ENCODE data around the gene XDH. TPM values are rescaled to one million over a fixed set of nuclear protein-coding genes. Genes with fewer than 3 reads are reported as not detected.
A peak's percentile ranks its signal among the peaks of the same experiment; 100 is the strongest.

Gene XDH
- total RNA-seq, 1 experiment from 2014 or later: 7.7 TPM

DNA sequence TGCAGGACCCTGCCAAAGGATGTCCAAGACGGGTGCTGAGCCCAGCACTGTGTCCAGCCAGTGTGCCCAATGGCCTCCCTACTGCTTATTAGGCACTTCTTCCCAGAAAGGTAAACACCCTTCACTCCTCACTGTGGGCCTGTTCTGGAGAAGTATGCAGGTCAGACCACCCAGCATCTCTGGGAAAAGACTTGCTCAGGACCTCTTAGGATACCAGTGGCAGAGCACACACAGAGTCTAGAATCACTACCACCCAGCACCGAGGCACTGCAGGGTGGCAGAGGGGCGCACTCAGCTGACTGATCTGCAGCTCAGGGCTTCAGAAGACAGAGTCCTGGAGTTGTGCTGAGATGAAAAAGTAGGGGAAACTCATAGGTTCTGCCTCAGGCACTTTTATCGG, 25.8 kb downstream of the XDH start:
- CTCF ChIA-PET: no interaction called here
- H3K9me3 ChIP-seq (ENCODE audit: insufficient read depth, low read depth): peaks cover 5% of the 10 kb centered on the region; the same call in 1 of the 2 replicates
- POLR2A ChIA-PET (ENCODE audit: unreplicated experiment): no interaction called here
- TF ChIP-seq, protein P1, sequence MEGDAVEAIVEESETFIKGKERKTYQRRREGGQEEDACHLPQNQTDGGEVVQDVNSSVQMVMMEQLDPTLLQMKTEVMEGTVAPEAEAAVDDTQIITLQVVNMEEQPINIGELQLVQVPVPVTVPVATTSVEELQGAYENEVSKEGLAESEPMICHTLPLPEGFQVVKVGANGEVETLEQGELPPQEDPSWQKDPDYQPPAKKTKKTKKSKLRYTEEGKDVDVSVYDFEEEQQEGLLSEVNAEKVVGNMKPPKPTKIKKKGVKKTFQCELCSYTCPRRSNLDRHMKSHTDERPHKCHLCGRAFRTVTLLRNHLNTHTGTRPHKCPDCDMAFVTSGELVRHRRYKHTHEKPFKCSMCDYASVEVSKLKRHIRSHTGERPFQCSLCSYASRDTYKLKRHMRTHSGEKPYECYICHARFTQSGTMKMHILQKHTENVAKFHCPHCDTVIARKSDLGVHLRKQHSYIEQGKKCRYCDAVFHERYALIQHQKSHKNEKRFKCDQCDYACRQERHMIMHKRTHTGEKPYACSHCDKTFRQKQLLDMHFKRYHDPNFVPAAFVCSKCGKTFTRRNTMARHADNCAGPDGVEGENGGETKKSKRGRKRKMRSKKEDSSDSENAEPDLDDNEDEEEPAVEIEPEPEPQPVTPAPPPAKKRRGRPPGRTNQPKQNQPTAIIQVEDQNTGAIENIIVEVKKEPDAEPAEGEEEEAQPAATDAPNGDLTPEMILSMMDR (conservative IDR thresholded peaks at IDR 0.05): no peak
- TF ChIP-seq EZH2 (IDR thresholded peaks at IDR 0.05; ENCODE audit: low read depth): no peak
- H2AFZ ChIP-seq: no peak overlapping the region
- peaks cover 21% of the 10 kb centered on the region for H3F3A ChIP-seq (ENCODE audit: insufficient read depth, low read depth)
- no peak overlapping the region for H3K4me3 ChIP-seq
- DNase-seq: no peak
- no peak overlapping the region for H3K4me2 ChIP-seq
- peaks cover 3% of the 10 kb centered on the region; the same call in 1 of the 2 replicates for H3K36me3 ChIP-seq (ENCODE audit: low read depth)
- intact Hi-C loops (cut with micrococcal nuclease; ENCODE audit: unreplicated experiment): loop anchor here (10.0 kb wide), 1 partner anchor 1174 kb away; no protein-coding TSS in a partner anchor
- no peaks in the 10 kb centered on the region for H3K79me2 ChIP-seq (ENCODE audit: low read depth)
- no peaks in the 10 kb centered on the region for H3K27me3 ChIP-seq (ENCODE audit: insufficient read depth, low read depth)
- H3K9me2 ChIP-seq (ENCODE audit: insufficient read depth): no peaks in the 10 kb centered on the region
- H3K27ac ChIP-seq: no peak overlapping the region
- peaks cover 26% of the 10 kb centered on the region for H3K4me1 ChIP-seq (replicated peaks; ENCODE audit: insufficient read depth)
- H4K20me1 ChIP-seq (ENCODE audit: insufficient read depth): no peaks in the 10 kb centered on the region
- no TSS peak for BruUV-seq (replicated peaks)

DNA sequence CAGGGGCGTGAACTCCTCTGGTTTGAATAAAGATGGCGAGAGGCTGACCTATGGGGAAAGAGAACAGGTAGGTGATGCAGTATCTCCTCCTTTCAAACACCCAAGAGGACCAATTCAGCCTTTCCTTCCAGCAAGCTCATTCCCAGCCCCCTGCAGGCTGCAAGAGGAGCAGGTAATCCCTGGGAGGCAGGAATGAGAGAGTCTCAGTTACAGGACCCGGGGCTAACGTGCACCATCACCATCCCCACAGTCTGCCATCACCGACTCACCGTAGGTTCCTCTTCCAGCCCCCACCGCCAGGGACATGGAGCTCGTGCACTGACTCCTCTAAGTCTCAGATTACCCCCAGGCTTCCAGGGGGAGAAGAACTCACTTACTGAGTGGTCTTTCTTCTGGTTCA, 26.7 kb downstream of the XDH start:
- Histone ChIP-seq H4K20me1 (ENCODE audit: insufficient read depth) (no peaks in the 10 kb centered on the region), H3K4me1 (replicated peaks; ENCODE audit: insufficient read depth) (peaks cover 35% of the 10 kb centered on the region), H3K4me3 (no peak overlapping the region), H3K36me3 (ENCODE audit: low read depth) (peaks cover 3% of the 10 kb centered on the region; the same call in 1 of the 2 replicates), H3K79me2 (ENCODE audit: low read depth) (no peaks in the 10 kb centered on the region), H3K27ac (no peak overlapping the region), H2AFZ (no peak overlapping the region), H3F3A (ENCODE audit: insufficient read depth, low read depth) (peaks cover 30% of the 10 kb centered on the region), H3K27me3 (ENCODE audit: insufficient read depth, low read depth) (no peaks in the 10 kb centered on the region), H3K9me2 (ENCODE audit: insufficient read depth) (no peaks in the 10 kb centered on the region), H3K4me2 (no peak overlapping the region), H3K9me3 (ENCODE audit: insufficient read depth, low read depth) (peaks cover 5% of the 10 kb centered on the region; the same call in 1 of the 2 replicates)
- intact Hi-C loops (cut with micrococcal nuclease; ENCODE audit: unreplicated experiment): loop anchor here (10.0 kb wide), 1 partner anchor 1173 kb away; no protein-coding TSS in a partner anchor
- ChIA-PET CTCF (interaction anchor here (0.6 kb wide), 1 partner anchor 50 kb away, joined by 11 read pairs; no protein-coding TSS in a partner anchor), POLR2A (ENCODE audit: unreplicated experiment) (no interaction called here)
- TF ChIP-seq EZH2 (IDR thresholded peaks at IDR 0.05; ENCODE audit: low read depth): no peak
- TF ChIP-seq, protein P1 (conservative IDR thresholded peaks at IDR 0.05): no peak
- BruUV-seq (replicated peaks): no TSS peak
- no peak for DNase-seq

DNA sequence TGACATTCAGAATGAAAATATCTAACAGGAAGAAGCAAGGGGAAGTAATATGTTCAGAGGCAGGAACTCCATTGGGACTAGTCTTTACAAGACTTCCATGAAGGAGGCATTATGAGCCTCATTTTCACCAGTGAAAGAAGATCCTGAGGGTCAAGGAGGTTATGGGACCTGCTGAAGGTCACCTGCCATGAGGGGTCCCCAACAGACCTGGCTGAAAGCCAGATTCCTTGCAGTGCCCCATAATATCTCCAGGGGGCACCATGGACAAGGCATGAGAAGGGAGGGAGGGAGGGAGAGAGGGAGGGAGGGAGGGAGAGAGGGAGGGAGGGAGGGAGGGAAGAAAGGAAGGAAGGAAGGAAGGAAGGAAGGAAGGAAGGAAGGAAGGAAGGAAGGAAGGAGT, 27.9 kb downstream of the XDH start:
- H3K36me3 ChIP-seq (ENCODE audit: low read depth): peaks cover 9% of the 10 kb centered on the region; the same call in 1 of the 2 replicates
- peaks cover under 1% of the 10 kb centered on the region; the same call in 1 of the 2 replicates for H3K9me3 ChIP-seq (ENCODE audit: insufficient read depth, low read depth)
- peaks cover 46% of the 10 kb centered on the region for H3K4me1 ChIP-seq (replicated peaks; ENCODE audit: insufficient read depth)
- TF ChIP-seq, protein P1 (conservative IDR thresholded peaks at IDR 0.05): peak; percentile 33; the same call in 1 of the 2 replicates
- no peak for TF ChIP-seq EZH2 (IDR thresholded peaks at IDR 0.05; ENCODE audit: low read depth)
- no peak for DNase-seq
- no peak overlapping the region for H3K4me3 ChIP-seq
- H3K4me2 ChIP-seq: no peak overlapping the region
- no peaks in the 10 kb centered on the region for H3K9me2 ChIP-seq (ENCODE audit: insufficient read depth)
- BruUV-seq (replicated peaks): no TSS peak
- no peak overlapping the region for H2AFZ ChIP-seq
- H3K27me3 ChIP-seq (ENCODE audit: insufficient read depth, low read depth): no peaks in the 10 kb centered on the region
- no peaks in the 10 kb centered on the region for H4K20me1 ChIP-seq (ENCODE audit: insufficient read depth)
- H3K27ac ChIP-seq: no peak overlapping the region
- ChIA-PET POLR2A (ENCODE audit: unreplicated experiment) (interaction anchor here (0.6 kb wide), 1 partner anchor 776 kb away, joined by 5 read pairs; no protein-coding TSS in a partner anchor), CTCF (no interaction called here)
- no peaks in the 10 kb centered on the region for H3K79me2 ChIP-seq (ENCODE audit: low read depth)
- intact Hi-C loops (cut with micrococcal nuclease; ENCODE audit: unreplicated experiment): loop anchor here (10.0 kb wide), 1 partner anchor 1172 kb away; no protein-coding TSS in a partner anchor
- H3F3A ChIP-seq (ENCODE audit: insufficient read depth, low read depth): peaks cover 35% of the 10 kb centered on the region
